Activated CD4-positive, alpha-beta T cell treated with anti-CD3 and anti-CD28 coated beads, Interleukin-2, amount 50 U/mL, for 16 hours (primary cell): Measurements from ENCODE around the gene STK35.
A peak's percentile ranks its signal among the peaks of the same experiment; 100 is the strongest.

Experiments
- DNase-seq: peaks from one replicate; pipeline ENCODE4 v3.0.0-alpha.2; 2020

Gene STK35

DNA sequence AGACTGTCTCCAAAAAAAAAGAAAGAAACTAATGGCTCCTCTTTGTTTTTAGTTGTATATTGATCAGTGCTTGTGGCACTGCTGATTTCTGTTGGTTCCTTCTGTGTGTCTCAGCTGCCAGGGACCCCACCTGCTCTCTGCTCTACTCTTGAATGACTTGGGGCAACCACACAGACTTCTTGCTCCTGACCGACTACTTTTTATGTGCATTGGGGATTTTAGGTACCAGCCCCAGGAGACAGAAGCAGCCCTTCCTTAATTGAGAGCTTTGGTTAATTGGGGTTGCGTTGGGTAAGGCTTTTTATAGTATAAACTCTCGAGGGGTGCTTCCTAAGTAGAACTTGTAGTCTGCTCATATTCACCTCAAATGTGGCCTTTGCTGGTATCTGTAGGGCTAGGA lies 6.9 kb downstream of the STK35 start:
- no peak for DNase-seq

DNA sequence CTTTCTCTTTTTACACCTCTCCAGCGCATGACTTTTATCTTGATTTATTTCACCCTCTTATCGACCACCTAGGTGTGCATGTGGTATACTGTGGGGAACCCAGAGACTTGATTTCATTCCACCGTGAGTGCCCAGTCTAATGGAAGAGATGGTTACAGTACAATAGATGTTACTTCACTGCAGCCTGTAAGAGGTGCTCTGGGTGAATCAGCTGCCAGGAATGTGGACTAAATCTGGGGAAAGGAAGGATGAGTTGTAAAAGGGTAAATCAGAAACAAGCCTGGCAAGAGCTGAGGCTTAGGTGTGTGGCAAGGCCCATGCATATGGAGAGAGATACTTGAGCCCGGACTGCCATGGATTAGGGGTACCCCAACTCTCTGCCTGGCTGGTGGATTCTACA lies 7.4 kb downstream of the STK35 start:
- DNase-seq = no peak

DNA sequence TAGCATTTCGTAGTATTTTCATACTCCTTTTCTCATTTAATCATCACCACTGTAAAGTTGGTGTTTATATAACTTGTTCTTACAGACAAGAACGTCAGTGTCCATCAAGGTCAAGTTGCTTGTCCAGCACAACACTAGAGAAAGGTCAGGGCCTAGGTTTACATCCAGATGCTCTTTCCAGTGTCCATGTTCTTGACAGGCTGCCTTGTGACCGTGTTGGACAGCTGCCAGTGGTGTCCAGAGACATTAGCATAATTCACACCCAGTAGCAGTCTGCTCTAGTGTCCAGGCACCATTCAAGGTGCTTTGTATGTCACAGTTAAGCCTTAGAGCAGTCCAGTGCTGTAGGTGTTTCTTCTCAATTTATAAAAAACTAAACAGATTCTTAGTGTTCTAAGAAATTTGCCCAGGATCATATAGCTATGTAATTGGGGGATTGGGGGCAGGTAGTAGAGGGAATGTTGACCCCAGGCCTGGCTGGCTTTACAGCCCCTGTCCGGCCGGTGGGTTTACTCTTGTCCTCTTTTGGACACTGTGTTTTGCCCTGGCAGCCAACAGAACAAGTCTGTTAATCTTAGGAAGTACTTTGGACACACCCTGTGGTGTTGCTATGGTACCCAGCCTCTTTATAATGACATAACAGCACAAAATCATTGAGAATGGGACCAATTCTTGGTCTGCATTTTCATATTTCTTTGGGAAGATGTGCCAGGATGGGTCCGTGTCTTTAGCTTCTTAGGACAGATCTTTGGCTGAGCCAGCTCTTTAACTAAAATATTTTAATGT lies 8.0 kb downstream of the STK35 start:
- DNase-seq = no peak

DNA sequence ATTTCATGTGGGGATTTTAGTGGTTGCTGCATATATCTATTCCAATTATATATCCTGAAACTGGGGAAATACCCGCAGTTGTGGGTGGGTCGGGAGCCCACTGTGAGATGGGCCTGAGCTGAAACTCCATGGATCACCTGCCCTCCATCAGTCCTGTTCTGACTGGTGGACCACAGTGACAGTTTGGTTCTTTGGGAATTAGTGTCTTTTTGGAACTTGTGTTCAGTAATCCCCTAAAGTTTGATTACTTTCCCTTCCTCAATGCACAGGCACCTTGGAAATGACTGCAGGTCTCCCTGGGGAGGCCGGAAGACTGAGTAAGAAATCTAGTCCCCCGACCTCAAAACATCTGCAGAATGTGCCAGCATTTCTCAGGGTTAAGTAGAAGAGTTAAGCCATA lies 11.3 kb downstream of the STK35 start:
- no peak for DNase-seq

DNA sequence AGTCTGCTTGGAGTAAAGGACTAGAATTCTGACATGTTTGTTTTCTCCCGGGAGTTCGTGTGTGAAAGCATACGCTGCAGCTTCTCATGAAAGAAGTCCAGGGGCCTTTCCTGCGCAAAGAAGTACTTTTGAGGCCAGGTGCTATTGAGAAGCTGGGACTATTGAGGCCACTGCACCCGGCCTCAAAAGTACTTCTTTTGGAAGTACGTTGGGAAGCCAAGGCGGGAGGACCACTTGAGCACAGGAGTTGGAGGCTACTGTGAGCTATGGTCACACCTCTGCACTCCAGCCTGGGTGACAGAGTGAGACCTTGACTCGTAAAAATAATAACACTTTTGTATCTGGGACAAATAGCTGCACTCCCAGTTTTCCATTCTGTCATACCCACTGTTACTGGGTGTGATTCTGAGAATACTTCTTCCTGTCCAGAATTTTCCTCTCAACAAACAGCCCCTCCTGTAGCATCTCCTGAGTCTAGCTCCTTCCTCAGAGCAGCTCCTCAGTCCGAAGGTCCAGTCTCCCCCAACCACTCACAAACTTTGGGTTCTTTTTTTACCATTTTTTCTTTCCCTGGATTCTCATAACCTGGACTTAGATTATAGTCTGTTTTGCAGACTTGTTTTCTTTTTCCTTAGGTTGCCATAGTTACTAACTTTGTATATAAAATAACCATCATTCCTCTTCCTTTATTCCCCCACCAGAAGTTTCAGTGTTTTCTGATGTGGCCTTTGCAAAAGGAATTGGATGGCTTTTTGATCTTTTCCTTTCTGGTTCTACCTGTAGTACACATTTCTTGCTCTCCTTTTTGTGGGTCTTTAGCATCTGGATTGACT lies 12.7 kb downstream of the STK35 start:
- no peak for DNase-seq

DNA sequence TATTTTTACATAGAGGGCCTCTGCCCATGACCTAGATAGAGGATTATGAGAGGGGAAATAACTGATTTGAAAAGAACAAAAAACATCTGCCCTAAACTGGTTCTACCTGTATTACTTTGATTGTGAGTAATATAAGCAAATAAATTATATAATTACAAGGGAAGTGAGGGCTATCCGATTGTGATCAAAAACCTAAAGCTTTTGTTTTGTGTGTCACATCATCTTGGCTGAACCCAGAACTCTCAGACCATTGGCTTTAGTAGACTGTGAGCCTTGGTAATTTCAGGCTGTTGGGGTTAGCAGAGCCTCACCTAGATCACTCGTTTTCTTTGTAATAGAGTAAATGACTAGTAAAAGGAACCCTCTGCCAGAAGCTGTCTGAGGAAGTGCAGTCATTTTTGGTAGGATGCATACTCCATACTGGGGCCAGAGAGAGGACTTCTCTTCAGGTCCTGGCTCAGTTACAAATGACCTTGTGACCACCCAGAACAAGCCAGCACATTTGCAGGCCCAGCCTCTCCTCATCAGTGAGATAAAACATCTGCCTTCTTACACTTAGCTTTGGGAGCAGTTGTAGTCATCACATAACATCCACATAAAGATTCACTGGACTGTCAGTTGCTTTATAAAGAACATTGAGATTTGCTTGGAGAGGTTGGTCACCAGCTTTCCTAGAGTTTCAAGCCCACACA lies 13.5 kb downstream of the STK35 start:
- no peak for DNase-seq

DNA sequence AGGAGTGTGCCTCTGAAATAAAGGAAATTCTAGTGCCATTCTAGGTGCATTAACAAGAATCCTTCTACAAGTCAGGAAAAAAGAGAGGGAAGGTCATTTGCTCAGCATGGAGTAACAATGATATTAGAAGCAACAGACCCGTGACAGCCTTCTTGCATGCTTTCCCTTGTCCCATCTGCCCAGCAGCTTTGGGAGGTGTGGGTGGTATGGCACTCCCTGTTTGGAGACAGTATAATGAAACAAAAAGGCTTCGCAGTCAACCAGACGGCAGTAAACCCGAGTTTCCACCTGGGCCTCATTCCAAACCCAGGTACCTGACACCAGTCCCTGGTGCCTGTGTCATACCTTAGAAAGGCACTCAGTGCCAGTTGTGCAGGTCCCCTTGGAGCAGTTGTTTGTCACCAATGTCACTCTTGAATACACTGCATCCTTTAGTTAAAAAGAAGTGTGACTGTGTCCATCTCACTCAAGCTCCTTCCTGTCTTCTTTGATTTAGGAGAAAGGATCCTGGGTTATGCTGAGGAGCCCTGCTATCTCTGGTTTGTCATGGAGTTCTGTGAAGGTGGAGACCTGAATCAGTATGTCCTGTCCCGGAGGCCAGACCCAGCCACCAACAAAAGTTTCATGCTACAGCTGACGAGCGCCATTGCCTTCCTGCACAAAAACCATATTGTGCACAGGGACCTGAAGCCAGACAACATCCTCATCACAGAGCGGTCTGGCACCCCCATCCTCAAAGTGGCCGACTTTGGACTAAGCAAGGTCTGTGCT lies 14.7 kb downstream of the STK35 start:
- DNase-seq = no peak

DNA sequence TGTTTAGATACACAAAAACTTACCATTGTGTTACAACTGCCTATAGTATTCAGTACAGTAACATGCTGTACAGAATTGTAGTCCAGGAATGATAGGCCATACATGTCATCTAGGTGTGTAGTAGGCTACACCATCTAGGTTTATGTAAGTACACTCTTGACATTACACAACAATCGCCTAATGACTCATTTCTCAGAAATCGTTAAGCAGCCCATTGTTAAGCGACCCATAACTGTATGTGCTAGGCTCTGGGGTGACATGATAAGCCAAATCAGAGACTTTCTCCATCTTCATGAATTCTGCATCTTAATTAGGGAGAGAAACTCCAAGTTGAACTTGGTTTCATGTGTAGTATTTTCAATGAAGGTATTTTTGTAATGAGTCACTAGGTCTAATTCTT lies 17.2 kb downstream of the STK35 start:
- peak; percentile 86 for DNase-seq

DNA sequence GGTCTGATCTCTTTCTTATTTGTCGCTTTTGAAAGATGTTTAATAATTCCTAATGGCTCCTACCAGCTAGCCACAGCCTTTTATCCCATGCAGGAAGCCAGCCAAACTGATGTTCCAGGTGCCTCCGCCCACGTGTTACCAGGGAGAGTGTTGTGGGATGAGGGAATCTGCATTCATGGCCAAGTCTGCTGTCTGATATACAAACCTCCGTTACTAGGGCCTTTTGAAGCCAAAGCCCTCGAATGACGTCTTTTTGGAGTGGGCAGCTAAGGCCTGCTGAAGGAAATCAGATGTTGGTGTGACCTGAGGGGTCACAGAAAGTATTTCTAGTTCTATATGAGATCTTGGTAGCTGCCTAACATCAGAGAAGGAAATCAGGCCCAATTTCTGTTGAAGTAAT lies 21.3 kb downstream of the STK35 start:
- no peak for DNase-seq

DNA sequence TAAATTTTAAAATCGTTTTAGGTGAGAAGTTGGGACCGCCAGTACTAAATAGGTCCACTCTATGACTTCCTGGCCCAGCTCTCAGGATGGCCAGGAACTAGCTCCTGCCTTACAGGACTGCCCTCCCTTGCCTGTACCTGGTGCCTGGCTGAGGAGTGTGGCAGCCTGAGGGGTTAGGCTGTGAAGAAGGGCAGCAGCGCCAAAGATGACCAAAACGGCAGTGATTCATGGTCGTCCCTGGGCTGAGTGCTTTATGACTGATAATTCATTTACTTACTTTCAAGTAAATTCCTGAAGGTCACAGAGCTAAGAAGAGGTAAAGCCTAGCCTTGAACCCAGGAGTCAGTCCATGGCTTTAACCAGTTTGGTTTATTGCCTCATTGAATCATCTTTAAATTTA lies 22.1 kb downstream of the STK35 start:
- DNase-seq = no peak

DNA sequence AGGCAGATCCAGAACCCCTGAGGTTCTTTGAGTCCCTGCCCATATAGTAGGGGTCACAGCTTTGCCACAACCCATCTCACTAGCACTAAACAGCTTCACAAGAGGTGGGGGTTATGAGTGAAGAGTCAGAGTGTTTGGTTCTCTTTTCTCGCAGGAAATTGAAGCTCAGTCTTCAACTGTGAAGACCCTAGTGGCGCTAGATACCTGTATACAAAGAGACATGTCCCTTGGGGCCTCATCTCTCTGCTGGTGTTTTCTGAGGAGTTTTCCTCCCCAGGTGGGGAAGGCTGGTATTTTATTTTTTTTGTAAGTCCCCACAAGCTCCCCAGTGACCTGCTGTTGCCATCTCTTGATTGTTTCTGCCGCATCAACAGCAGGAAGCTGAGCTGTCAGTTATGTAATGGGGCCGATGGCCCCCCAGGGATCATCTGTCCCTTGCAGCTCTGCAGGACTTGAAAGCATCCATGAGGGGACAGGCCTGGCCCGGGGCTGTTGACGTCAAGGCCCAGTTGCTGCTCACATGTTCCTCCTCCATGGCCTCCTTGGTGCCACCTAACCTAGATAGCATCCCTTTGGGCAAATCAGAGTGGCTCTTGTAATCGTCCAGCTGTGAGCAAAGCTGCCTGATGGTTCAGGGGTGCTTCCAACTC lies 23.1 kb downstream of the STK35 start:
- no peak for DNase-seq

DNA sequence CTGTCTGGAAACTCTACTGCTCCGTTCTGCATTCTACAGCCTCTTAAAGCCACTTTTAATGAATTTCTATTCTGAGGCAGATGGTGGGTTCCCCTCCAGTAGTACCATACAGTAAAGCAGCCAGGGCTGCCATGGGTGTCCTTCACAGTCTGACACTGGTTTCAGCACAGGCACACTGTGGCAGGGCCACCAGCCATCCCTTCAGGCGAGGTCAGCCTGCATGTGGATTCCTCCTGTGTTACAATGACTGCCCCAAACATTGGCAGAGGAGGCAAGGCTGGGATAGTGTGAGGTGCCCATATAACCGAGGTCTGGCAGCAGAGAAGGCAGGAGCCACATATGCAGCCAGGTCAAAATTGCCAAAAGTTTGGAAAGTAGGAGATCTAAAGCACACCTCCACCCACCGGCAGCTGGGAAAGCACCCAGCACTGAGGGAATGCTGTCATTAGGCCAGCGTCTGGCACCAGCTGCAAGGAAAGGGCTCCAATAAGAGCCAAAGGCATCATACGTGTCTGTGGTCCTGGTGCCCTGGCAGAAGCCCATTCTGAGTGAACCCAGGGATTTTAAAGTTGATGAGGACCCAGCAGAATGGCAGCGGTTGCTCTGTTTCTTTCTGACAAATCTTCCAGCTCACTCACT lies 24.0 kb downstream of the STK35 start:
- DNase-seq = no peak

DNA sequence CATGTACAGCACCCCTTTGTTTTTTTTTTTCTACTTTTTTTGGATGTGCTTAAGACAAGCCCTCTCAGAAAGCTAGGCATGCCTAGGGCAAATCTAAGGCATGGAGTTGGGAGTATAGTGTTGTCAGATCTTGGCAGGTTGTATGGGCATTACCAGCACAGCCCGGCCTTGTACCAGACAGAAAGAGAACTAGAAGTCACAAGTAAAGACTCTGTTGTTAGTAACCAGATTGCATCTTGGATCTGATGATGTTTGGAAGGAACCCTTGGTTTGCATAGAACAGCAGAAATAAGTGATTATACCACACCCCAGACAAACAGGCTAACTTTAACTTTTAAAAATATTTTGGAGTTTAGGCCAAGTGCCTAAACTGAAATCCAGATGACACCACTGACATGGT lies 25.6 kb downstream of the STK35 start:
- no peak for DNase-seq

DNA sequence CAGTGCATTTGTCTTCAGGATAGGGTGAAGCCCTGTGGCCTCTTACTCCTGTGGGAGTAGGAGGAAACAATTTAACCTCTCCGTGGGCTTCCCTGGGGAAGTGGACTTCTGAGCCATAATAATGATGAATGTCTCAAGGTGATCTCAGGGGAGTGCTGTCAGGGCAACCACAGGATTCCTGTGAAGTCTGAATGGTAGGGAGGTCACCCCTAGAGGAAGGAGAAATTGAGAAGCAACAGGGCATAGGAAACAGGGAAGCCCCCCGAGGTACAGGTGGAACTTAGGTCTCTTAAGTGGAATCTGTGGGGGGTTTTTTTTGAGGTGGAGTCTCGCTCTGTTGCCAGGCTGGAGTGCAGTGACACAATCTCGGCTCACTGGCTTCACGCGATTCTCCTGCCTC lies 26.9 kb downstream of the STK35 start:
- DNase-seq = no peak

DNA sequence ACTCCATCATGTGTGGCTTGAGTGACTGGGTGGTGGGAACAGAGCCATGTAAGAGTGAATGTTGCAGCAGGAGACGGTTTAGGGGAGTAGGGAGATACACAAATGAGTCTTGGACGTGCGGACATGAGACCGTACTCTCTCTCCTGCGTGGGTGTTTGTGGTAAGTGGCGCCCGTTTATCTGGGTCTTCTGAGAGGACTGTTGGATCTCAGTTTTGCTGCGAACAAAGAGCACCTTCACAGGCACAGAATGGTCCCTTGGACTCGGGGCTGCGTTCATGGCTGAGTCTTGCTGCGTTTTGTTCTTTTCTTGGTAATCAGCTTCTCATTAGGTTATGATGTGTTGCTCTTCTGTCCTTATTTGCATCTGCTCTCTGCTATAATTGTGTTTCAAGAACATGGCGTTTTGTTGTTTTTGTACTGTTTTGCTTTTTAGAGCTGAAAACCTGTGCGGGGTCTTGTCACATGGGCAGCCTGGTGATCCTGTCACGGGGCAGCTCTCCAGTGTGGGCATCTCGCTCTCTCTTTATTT lies 28.5 kb downstream of the STK35 start:
- no peak for DNase-seq

DNA sequence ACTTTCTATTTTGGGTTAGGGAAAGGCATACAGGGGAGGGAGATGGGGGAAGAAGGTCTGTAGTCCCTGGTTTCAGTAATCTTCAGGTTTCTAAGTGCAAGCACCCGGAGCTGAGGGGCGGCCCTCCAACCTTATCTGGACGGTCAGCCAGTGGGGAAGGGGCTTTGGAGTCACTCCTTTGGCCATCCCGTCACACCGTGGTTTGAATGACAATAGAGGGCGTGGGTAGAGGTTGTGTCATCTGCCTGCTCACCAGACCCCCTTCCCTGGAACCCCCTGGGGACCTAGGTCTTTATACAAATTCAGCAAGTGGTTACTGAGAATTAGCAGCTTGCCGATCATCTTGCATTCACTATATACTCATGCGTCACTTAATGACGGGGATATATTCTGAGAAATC lies 29.1 kb downstream of the STK35 start:
- no peak for DNase-seq

DNA sequence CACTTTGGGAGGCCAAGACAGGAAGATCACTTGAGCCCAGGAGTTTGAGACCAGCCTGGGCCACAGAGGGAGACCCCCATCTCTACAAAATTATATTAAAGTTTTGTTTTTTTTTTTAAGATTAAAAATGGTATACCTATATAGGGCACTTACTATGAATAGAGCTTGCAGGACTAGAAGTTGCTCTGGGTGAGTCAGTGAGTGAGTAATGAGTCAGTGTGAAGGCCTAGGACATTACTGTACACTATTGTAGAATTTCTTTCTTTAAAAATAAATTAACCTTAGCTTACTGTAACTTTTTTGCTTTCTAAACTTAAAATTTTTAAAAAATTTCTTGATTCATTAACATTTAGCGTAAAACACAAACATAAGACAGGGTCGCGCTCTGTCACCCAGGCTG lies 29.7 kb downstream of the STK35 start:
- DNase-seq = no peak

DNA sequence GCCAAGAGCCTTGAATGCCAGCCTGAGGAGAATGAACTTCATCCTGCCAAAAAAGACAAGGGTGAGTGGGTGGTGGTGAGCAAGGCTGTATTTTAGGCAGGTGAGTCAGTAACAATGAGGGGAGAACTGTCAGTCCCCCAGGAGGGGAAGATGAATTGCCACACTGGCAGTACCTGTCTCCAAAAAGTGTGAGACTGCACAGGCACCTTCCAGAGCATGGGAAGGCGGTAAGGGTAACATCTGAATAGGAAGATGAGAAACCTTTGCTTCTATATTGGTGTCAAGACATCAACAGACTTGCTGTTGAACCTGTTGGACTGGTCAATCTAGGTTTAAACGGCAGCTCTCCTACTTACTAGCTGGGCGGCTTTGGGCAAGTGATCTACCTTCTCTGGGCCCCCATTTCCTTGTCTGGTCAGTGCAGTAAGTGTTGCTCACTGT lies 30.9 kb downstream of the STK35 start:
- DNase-seq = no peak

DNA sequence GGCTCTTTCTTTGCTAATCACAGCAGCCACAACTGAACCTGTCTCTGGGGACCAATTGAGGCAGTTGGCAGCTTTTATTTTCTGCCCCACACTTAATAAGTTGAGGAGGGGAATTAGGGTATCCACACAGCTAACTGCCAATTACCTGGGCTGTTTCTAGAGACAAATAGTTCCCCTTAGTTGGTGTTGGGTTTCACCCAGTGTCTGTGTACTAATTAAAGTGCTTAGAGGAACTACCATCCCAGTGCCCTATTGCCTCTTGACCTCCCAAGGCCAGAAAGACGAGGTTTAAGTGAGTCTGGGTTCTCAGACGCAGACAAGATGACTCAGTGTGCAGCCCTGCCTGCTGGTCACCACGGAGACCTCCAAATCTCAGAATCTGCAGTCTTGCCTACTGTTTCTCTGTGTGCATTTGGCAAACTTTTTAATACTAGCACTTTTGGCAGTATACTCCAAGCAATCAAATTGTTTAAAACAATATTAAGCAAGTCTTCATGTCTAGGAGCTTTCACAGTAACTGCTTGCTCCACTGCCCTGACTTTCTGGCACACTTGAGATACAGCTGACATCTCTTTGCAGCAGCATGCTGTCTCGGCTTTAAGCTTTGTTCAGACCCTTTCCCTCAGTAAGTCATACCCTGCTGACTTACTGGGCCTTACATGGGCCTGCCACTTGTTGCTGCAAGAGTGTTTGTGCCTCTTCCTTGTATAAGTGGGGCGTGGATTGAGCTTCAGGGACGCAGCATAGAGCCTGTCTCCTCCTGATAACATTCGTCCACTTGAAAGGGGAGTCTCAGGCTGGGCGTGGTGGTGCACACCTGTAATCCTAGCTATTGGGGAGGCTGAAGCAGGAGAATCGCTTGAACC lies 31.9 kb downstream of the STK35 start:
- DNase-seq = no peak

DNA sequence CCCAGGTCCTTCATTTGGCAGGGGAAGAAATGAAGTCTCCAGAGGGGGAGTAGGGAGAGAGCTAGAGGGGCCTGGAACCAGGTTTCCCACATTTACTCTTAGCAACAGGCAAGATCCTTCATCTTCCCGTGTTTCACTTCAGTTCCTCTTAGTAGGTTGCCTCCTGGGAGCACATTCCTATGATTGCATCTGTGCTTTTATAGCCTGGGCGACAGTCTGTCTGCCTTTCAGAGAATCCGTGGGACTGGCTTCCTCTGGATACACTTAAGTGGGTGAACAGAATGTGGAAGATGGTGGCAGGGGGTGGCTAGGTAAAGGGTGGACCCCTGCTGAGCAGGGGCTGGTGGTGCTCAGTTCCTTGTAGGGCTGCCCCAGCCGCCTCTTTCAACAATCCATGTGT lies 33.4 kb downstream of the STK35 start:
- DNase-seq = no peak

DNA sequence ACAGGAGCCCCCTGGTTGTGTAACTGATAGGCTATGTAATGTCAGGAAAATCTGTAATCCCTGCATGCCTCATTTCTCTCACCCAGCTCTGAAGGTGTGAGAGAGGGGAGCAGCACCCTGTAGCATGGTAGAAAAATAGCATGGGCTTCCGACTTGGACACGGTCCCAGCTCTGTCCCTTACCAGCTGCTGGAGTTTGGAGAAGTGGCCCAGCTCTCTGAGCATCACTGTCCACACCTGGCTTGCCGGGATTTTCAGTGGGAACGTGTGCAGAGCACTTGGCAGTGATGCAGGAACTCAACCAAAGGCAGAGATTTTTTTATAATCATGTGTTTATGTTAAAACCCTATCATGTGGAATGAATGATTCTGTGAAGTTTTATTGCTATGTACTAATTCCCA lies 34.6 kb downstream of the STK35 start:
- no peak for DNase-seq
